ENCODE data around the gene CACNA1C. TPM values are rescaled to one million over a fixed set of nuclear protein-coding genes. Genes with fewer than 3 reads are reported as not detected.

Gene CACNA1C
- total RNA-seq, 1 experiment from 2014 or later = 1.1 TPM

DNA sequence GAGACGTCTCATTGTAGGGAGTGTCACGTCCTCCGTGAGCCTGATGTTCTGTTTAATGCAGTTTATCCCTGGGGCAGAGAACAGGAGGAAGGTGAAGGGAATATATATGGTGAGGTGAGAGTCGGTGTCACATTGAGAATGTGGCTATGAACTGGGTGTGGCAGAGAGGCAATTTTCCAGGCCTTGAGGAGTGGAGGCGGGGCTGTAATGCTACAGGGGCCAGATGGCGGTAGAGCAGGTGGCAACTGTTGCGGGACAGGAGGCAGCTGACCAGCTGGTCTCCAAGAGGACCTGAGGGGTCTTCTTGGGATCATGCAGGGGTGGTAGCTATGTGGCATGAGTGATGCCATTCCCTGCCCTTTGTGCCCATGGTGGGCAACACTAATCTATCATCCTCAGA lies 59.6 kb downstream of the CACNA1C start:
- H3K27ac Mint-ChIP-seq = no peak overlapping the region
- no peaks in the 10 kb centered on the region for H3K79me2 ChIP-seq (ENCODE audit: insufficient read depth, low read length)

More for the DNA sequence above, 59.6 kb downstream of the CACNA1C start:
- H3K23ac ChIP-seq (ENCODE audit: insufficient read length, low read depth, low read length) = no peak overlapping the region
- H3K14ac ChIP-seq (ENCODE audit: insufficient read depth, low read length) = no peak overlapping the region
- H3K27me3 Mint-ChIP-seq (ENCODE audit: low read depth) = peaks cover 1% of the 10 kb centered on the region; the same call in 1 of the 2 replicates
- no peak overlapping the region for H4K91ac ChIP-seq (ENCODE audit: insufficient read length, low read depth, low read length)
- no peak overlapping the region for H2AK5ac ChIP-seq (ENCODE audit: insufficient read length, low read length)
- H2BK15ac ChIP-seq (ENCODE audit: low read depth, low read length) = no peak overlapping the region
- H4K5ac ChIP-seq (ENCODE audit: insufficient read length, low read depth, low read length) = no peak overlapping the region
- DNase-seq = no peak
- H3K4ac ChIP-seq (ENCODE audit: low read depth, low read length) = no peak overlapping the region
- no peaks in the 10 kb centered on the region for H3K27me3 ChIP-seq (ENCODE audit: insufficient read depth, low read length)
- no CpG with 5 or more reads among the region's 7 CpGs for WGBS (ENCODE audit: extremely low coverage, insufficient read length, low lambda C conversion rate)
- H4K20me1 ChIP-seq (ENCODE audit: control insufficient read depth, insufficient read depth, insufficient read length) = no peaks in the 10 kb centered on the region
- H3K79me1 ChIP-seq (ENCODE audit: insufficient read depth, low read depth, low read length, poor library complexity, severe bottlenecking) = no peaks in the 10 kb centered on the region
- H3K27ac ChIP-seq (ENCODE audit: insufficient read length, low read depth, low read length) = no peak overlapping the region
- H3K4me3 Mint-ChIP-seq = no peak overlapping the region
- H3K9me3 Mint-ChIP-seq = no peaks in the 10 kb centered on the region
- no peak overlapping the region for H2BK20ac ChIP-seq (ENCODE audit: low read depth, low read length, poor library complexity, severe bottlenecking)
- H3K36me3 Mint-ChIP-seq (ENCODE audit: insufficient read depth in 1 of 3, low read depth in 3 of 3) = no peaks in the 10 kb centered on the region
- no peaks in the 10 kb centered on the region for H3K23me2 ChIP-seq (ENCODE audit: insufficient read length, low read depth, low read length, poor library complexity, severe bottlenecking)
- no peak overlapping the region for H2BK5ac ChIP-seq (ENCODE audit: insufficient read length, low read length)
- no peak overlapping the region for H2BK120ac ChIP-seq (ENCODE audit: low read depth, low read length, poor library complexity, severe bottlenecking)
- H4K8ac ChIP-seq (replicated peaks; ENCODE audit: insufficient read length, low read depth, low read length) = no peak overlapping the region
- H3K18ac ChIP-seq (ENCODE audit: insufficient read length, low read depth, low read length) = no peak overlapping the region
- no peaks in the 10 kb centered on the region for H3K4me1 ChIP-seq (ENCODE audit: insufficient read depth, low read length)
- no peaks in the 10 kb centered on the region for H3K9me3 ChIP-seq (ENCODE audit: control insufficient read depth, low read depth, low read length)
- TF ChIP-seq, protein P1, sequence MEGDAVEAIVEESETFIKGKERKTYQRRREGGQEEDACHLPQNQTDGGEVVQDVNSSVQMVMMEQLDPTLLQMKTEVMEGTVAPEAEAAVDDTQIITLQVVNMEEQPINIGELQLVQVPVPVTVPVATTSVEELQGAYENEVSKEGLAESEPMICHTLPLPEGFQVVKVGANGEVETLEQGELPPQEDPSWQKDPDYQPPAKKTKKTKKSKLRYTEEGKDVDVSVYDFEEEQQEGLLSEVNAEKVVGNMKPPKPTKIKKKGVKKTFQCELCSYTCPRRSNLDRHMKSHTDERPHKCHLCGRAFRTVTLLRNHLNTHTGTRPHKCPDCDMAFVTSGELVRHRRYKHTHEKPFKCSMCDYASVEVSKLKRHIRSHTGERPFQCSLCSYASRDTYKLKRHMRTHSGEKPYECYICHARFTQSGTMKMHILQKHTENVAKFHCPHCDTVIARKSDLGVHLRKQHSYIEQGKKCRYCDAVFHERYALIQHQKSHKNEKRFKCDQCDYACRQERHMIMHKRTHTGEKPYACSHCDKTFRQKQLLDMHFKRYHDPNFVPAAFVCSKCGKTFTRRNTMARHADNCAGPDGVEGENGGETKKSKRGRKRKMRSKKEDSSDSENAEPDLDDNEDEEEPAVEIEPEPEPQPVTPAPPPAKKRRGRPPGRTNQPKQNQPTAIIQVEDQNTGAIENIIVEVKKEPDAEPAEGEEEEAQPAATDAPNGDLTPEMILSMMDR (conservative IDR thresholded peaks at IDR 0.05) = no peak
- H3K56ac ChIP-seq (ENCODE audit: insufficient read length, low read depth, low read length) = no peak overlapping the region
- H3K4me2 ChIP-seq (ENCODE audit: insufficient read depth, insufficient read length, low read length) = no peak overlapping the region
- no peak overlapping the region for H2BK12ac ChIP-seq (ENCODE audit: insufficient read length, low read depth, low read length)
- no peak overlapping the region for H2AFZ ChIP-seq (ENCODE audit: low read length)
- no peaks in the 10 kb centered on the region; a peak in 1 of 4 replicates for H3K4me1 Mint-ChIP-seq
- H3T11ph ChIP-seq (ENCODE audit: low read length) = no peak overlapping the region
- no peak overlapping the region for H3K9ac ChIP-seq (ENCODE audit: extremely low read depth, insufficient read length, low read length)

All from H9 (cell line).